Measurements from ENCODE around the gene AGO3. TPM values are rescaled to one million over a fixed set of nuclear protein-coding genes. Genes with fewer than 3 reads are reported as not detected.

AGO3 gene
- total and polyA plus RNA-seq, 4 donors = 3.0 to 19.5 (median 7.1) TPM

DNA sequence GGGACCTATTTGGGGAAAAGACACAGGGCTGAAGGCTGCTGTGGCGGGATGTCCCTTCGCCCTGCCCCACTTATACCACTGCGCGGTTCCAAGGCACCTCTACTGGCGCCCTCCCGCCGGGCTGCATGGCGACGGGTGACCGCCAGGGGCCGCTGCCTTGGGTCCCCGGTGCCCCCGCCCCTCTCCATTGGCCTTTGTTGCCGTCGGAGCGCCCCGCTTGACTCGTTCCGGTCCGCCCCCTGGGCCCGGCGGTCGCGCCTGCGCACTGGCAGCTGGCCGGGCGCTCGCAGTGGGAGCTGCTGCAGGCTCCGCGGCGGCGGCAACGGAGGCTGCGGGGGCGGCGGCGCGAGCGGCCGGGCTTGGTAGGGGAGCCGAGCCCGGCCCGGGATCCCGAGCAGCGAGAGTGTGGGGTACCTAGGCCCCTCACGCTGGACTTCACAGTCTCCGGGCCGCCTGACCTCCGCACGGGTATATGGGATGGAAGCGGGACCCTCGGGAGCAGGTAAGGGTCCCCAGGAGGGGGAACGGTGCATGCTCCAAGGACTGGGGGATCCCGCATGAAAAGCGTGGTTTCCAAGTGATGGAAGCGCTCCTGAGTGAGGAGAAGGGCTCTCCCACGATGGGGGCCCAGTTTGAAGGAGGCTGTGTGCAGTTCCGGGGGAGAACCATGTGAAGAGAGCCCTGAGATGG, 47.8 kb upstream of the AGO3 start, which contains the start of gene AGO1:
AGO1 (plus strand) TSS at position 265 of the 690 bp plus-strand sequence; CDS start at position 478, 213 bp downstream.
- under 1% methylated on average over 58 of the region's 58 CpGs for WGBS
- H3K27ac ChIP-seq (ENCODE audit: low read depth in 1 of 2, low read length in 2 of 2) = peak within 1 kb of the TSS; percentile 54 to 69
- no peaks in the 10 kb centered on the region for H3K36me3 ChIP-seq (ENCODE audit: control insufficient read depth in 4 of 4, insufficient read depth in 3 of 4, low read depth in 1 of 4, low read length in 3 of 4)
- peak; percentile 93 for DNase-seq (ENCODE audit: low spot score)
- H3K27me3 ChIP-seq (ENCODE audit: control insufficient read depth in 4 of 4, insufficient read depth in 4 of 4, low read length in 3 of 4) = no peaks in the 10 kb centered on the region
- H3K9me3 ChIP-seq (ENCODE audit: control insufficient read depth in 4 of 4, low read length in 3 of 4) = no peaks in the 10 kb centered on the region
- TF ChIP-seq RAD21 (IDR thresholded peaks at IDR 0.05) = peak; percentile 62 to 79
- TF ChIP-seq, protein P1, sequence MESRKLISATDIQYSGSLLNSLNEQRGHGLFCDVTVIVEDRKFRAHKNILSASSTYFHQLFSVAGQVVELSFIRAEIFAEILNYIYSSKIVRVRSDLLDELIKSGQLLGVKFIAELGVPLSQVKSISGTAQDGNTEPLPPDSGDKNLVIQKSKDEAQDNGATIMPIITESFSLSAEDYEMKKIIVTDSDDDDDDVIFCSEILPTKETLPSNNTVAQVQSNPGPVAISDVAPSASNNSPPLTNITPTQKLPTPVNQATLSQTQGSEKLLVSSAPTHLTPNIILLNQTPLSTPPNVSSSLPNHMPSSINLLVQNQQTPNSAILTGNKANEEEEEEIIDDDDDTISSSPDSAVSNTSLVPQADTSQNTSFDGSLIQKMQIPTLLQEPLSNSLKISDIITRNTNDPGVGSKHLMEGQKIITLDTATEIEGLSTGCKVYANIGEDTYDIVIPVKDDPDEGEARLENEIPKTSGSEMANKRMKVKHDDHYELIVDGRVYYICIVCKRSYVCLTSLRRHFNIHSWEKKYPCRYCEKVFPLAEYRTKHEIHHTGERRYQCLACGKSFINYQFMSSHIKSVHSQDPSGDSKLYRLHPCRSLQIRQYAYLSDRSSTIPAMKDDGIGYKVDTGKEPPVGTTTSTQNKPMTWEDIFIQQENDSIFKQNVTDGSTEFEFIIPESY (IDR thresholded peaks at IDR 0.05) = no peak
- TF ChIP-seq NR2F2 (IDR thresholded peaks at IDR 0.05) = no peak
- peak in 1 of 2 donors; percentile 78 for TF ChIP-seq GABPA (IDR thresholded peaks at IDR 0.05 in 1 of 2, conservative IDR thresholded peaks at IDR 0.05 in 1 of 2)
- TF ChIP-seq YY1 (IDR thresholded peaks at IDR 0.05) = no peak
- TF ChIP-seq HNF4A (conservative IDR thresholded peaks at IDR 0.05) = no peak
- TF ChIP-seq, protein P2, sequence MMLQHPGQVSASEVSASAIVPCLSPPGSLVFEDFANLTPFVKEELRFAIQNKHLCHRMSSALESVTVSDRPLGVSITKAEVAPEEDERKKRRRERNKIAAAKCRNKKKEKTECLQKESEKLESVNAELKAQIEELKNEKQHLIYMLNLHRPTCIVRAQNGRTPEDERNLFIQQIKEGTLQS (IDR thresholded peaks at IDR 0.05) = no peak
- TF ChIP-seq TAF1 (conservative IDR thresholded peaks at IDR 0.05) = no peak
- no peak for TF ChIP-seq SP1 (IDR thresholded peaks at IDR 0.05)
- TF ChIP-seq JUND (IDR thresholded peaks at IDR 0.05) = no peak
- TF ChIP-seq, protein P3, sequence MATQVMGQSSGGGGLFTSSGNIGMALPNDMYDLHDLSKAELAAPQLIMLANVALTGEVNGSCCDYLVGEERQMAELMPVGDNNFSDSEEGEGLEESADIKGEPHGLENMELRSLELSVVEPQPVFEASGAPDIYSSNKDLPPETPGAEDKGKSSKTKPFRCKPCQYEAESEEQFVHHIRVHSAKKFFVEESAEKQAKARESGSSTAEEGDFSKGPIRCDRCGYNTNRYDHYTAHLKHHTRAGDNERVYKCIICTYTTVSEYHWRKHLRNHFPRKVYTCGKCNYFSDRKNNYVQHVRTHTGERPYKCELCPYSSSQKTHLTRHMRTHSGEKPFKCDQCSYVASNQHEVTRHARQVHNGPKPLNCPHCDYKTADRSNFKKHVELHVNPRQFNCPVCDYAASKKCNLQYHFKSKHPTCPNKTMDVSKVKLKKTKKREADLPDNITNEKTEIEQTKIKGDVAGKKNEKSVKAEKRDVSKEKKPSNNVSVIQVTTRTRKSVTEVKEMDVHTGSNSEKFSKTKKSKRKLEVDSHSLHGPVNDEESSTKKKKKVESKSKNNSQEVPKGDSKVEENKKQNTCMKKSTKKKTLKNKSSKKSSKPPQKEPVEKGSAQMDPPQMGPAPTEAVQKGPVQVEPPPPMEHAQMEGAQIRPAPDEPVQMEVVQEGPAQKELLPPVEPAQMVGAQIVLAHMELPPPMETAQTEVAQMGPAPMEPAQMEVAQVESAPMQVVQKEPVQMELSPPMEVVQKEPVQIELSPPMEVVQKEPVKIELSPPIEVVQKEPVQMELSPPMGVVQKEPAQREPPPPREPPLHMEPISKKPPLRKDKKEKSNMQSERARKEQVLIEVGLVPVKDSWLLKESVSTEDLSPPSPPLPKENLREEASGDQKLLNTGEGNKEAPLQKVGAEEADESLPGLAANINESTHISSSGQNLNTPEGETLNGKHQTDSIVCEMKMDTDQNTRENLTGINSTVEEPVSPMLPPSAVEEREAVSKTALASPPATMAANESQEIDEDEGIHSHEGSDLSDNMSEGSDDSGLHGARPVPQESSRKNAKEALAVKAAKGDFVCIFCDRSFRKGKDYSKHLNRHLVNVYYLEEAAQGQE (IDR thresholded peaks at IDR 0.05) = no peak
- TF ChIP-seq, protein P4, sequence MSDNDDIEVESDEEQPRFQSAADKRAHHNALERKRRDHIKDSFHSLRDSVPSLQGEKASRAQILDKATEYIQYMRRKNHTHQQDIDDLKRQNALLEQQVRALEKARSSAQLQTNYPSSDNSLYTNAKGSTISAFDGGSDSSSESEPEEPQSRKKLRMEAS (IDR thresholded peaks at IDR 0.05) = no peak
- peak in 1 of 2 donors; percentile 61 for TF ChIP-seq EGR1 (IDR thresholded peaks at IDR 0.05; ENCODE audit: low read depth in 2 of 2)
- TF ChIP-seq, protein P5, sequence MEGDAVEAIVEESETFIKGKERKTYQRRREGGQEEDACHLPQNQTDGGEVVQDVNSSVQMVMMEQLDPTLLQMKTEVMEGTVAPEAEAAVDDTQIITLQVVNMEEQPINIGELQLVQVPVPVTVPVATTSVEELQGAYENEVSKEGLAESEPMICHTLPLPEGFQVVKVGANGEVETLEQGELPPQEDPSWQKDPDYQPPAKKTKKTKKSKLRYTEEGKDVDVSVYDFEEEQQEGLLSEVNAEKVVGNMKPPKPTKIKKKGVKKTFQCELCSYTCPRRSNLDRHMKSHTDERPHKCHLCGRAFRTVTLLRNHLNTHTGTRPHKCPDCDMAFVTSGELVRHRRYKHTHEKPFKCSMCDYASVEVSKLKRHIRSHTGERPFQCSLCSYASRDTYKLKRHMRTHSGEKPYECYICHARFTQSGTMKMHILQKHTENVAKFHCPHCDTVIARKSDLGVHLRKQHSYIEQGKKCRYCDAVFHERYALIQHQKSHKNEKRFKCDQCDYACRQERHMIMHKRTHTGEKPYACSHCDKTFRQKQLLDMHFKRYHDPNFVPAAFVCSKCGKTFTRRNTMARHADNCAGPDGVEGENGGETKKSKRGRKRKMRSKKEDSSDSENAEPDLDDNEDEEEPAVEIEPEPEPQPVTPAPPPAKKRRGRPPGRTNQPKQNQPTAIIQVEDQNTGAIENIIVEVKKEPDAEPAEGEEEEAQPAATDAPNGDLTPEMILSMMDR (IDR thresholded peaks at IDR 0.05; ENCODE audit: low read depth, low read length, missing input control) = peak; percentile 96
- TF ChIP-seq FOXA1 (IDR thresholded peaks at IDR 0.05) = no peak
- TF ChIP-seq FOXA2 (IDR thresholded peaks at IDR 0.05) = no peak
- TF ChIP-seq RXRA (IDR thresholded peaks at IDR 0.05) = no peak
- no peak for TF ChIP-seq HNF4G (IDR thresholded peaks at IDR 0.05)
- peak within 1 kb of the TSS; percentile 84 to 92 (median 85) for H3K4me3 ChIP-seq (ENCODE audit: low read depth in 1 of 3, low read length in 3 of 3)
- H3K9ac ChIP-seq (ENCODE audit: low read depth in 1 of 2, low read length in 2 of 2) = peak within 1 kb of the TSS; percentile 71 to 86
- H3K4me1 ChIP-seq (ENCODE audit: control insufficient read depth in 4 of 4, insufficient read depth in 4 of 4, low read length in 3 of 4) = peaks cover 0 to 9% (median 3%) of the 10 kb centered on the region in 4 donors

All from liver (tissue), 9 donors.